ENCODE data around the gene TMEM9B.
"Not testable (repeated sequence)": the region's sequence is repeated elsewhere in the genome, so short reads cannot be mapped to it uniquely, and the experiment has no call there.

Gene TMEM9B

DNA sequence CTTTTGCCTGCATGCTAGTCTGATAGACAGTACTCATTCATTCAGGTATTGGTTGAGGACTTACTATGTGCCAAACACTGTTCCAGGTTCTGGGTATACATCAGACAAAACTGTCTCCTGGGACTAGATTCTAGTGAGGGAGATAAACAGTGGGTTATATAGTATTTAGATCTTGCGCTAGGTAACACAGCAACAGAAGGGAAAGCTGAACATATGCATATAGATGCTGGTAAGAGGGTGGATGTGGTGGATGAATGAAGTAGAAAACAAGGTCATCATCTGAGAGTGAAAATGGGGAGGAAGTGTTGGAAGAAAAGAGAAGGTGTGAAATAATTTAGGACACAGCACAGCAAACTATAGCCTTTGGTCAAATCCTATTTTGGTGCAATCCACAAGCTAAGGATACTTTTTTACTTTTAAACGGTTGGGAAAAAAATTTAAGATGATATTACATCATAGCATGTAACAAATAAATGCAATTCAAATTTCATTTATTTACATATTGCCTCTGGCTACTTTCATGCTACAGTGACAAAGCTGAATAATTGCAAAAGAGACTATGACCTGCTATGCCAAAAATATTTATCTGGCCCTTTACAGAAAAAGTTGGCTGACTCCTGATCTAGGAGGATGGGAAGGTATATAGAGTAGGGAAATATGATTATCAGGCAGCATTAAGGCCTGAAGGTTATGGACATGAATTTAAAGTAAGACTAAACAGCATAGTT lies 7.1 kb upstream of the TMEM9B start:
- no peak for DNase-seq

DNA sequence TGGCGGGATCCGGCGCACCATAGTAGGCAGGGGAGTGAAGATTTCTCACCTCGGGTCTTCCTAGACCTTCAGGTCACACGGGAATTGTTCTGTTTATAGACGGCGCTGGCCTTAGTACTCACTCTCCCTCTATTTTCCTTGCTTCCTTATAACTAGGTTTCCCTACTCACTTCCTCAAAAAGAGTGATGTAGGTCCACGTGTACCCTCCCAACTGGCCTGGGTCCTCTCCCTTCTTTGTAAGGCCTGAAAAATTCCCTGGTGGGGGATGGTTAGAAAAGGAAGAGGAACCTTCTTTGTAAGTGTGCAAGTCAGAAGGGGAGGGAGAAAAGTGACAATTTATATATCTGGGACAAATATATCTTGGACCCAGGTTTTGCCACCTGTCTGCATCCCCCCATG lies 2.9 kb upstream of the TMEM9B start:
- DNase-seq: no peak

DNA sequence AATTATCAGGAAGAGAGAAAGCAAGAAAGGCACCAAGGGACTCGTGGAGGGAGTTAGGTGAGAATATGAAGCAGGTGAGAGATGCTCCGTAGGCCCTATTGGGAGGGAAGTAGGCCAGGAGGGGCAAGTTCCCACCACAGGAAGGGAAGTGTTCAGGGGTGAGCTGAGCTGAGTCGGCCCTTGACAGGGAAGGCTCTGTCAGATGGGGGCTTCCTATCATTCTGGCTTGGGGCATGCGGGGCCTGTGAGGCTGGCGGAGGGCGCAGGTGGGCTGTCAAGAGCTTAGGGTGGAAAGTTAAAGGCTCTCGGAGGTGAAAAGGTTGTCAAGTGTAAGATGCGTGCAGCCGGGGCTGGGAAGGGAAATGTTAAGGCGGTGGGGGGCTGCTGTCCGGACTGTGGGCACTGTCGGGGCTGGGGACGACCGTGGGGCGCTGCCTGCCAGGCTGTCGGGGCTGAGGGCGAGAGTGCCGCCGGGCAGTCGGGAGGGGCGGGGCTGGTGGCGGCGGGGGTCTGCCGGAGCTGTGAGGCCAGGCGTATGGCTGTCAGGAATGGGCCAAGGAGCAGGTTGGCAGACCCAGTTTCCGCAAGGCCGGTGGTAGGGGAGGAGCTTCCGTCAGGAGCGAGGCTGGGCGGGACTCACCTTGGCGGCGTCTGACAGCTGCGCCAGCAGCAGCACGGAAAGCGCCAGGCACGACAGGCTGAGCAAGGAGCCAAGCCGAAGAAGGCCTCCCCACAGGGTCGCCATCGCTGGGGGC lies 496 bp downstream of the TMEM9B start:
- DNase-seq: peak; percentile 80

DNA sequence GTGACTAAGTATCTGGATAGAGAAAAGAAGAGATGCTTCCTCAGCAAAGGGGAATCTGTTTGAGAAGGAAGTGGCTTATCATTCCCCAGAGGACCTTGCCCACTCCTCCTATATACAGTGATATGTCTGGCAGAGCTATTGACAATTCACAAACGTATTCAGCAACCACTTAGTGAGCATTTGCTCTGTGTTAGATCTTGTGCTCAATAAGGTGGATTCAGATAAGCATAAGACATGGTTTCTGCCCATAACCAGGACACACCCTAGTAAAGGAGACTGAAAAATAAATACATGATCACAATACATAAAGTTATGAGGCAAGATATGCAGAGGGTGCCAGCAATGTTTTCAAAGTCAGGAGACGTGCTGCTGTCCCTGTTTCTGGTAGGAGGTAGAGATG lies 1.4 kb downstream of the TMEM9B start:
- no peak for DNase-seq

DNA sequence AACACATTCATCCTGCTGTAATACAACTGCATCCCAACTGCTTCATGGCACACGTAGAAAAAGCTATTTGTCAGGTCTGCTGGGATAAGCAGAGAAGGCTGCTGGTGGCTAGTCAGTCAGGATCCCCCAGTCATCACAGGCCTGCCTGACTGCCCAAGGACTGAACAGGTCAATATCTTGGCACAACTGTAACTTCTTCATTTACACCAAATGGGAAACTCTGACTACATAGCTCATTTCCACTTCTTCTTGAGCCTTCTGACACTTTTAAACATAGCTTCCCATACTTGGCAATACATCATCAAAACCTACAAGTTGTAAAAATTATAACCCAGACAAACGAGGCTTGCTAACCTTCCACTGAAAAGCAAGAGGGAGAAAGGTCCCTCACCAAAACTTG lies 2.8 kb downstream of the TMEM9B start:
- no peak for DNase-seq

DNA sequence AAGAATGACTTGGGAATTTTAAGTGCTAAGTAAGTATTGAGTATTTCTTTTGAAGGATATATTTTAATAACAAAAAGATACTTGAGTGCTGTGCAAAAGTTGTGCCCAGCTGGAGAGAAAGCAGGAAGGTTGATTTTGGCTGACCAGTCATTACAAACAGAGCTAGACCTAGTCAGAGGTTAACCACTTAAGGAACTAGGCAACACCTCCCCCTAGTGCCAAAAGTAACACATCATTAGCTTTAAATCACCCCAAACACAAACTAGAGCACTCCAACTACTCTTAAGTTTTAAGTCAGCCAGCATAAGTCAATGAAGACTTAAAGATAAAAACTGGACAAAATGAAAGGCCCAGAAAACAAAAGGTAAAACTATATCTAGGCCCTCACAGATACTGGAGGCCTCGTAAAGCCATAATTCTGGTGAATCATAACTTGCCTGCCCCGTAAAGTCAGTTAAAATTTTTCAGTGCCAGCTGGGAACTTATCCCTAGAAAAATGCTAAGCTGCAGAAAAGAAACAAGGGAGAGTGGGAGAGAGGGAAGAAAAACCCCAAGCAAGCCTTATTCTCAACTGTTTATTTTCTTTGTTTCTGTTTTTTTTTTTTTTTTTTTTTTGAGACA lies 4.6 kb downstream of the TMEM9B start:
- peak; percentile 31 for DNase-seq

DNA sequence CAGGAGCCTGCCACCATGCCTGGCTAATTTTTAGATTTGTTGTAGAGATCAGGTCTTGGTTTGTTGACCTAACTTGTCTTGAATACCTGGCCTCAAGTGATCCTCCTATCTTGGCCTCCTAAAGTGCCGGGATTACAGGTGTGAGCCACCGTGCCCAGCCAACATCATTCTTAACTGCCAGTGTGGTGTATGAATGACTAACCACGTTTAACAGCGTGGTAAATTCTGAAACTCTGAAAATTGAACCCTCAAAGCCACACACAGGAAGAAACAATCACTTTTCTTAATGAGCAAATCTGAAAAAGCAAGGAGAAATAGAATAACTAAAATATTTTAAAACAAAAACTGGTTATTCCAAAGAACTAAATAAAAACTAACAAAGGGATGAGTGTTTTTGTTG lies 7.4 kb downstream of the TMEM9B start:
- no peak for DNase-seq

DNA sequence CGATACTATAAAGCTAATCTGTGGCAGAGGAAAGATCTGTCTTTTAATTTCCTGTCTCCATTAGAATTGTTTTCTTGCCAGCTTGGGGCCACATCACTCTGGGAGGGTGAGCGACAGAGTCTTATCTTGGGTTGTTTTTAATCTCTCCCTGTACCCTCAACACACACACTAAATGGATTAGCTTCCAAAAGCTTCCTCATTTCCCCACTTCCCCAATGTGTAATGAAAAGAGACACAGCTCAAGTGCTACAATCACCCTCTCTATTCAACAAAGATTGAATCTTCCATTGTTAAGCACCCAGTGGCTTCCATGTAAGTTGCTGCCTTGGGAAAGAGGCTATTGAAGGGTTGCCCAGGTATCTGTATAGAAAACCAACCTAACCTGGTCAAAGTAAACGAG lies 15.4 kb downstream of the TMEM9B start:
- DNase-seq: no peak

DNA sequence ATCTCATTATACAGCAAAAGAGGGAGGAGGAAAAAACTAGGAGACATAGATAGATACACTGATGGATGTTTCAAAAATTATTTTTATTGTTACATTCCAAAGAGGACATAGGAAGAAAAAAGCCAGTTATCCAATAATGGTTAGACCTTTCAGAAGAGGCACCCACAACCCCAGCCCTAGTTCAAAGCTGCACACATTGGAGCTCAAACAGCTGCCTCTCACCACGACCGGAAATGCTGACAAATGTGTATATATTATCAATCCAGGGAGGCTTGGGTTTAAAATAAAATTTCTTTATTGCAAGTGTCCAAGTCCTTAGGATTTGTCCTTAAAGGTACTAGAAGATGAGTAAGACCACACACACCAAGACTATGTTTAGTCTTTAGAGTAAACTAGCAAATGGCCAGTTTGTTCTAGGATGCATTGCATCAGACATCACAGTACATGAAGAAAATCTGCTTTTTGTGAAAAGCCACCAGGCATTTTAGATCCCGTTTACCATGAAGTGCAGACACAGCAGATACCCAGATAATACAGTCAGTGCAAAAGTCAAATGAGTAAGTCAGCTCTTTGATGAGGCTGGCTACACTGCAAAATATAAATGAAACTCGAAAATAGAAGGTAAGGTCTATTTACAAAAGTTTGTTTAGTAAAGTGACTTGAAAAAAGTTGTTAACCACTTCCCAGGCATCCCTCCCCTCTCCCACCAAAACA lies 16.9 kb downstream of the TMEM9B start:
- DNase-seq: no peak

DNA sequence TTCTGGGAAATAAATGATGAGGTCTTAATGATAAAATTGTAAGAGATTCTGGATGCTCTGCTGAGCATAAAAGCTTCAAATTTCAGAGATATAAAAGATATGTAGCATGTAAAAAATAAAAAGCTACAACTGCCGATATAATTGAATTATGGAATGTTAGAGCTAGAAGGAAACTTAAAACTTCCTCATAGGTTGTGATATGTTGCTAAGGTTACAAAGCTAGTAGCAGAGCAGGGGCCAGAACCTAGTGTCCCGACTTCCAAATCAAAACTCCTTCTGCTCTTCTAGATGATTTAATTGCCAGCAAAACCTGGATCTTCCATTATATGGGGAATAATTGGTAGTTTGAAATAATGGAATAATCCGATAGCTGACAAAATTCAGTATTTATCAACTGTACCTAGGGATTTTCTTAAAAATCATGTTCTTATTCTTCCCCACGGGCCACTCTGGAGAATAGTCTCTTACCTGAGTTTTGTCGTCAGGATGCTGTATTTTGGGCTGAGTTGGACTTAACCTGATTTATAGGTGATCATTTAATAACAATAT lies 21.6 kb downstream of the TMEM9B start, which contains the start of gene ASCL3:
Gene ASCL3, minus strand, starts transcription at position 499 of the 549 bp plus-strand sequence. CDS start 4,855 bp downstream, outside the sequence.
- no peak for DNase-seq

DNA sequence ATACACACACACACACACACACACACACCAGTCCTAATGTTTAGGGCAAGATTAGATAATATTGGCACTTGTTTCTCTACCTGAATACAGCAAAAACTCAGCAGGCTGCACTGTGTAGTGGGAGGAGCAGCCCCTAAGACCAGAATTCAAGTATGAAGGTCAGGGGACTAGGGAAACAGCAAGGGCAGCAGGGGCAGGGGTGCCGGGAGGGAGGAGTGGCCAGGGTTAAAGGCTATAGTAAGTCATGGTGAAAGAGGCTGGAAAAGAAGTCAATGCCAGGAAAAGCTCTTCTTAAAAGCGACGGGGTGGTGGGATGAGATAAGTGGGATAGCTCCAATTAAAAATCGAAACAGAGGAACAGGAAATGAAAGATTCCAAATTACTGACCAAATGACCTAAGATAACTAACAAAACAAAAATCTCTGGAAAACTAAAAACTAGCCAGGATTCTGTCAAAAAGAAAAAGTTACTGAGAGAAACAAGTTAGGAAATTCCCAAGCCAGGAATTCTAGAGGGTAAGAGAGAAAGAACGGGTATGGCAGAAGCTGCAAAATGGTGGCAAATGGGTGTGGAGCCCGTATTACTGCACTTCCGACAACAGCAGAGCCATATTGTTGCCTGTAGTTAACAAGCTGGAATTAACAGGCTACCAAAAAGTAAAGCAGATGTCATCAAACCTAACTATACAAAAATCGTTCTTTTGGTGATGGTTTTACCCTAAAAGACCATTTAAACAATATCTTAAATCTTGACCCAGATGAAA lies 22.7 kb downstream of the TMEM9B start:
- DNase-seq: no peak

DNA sequence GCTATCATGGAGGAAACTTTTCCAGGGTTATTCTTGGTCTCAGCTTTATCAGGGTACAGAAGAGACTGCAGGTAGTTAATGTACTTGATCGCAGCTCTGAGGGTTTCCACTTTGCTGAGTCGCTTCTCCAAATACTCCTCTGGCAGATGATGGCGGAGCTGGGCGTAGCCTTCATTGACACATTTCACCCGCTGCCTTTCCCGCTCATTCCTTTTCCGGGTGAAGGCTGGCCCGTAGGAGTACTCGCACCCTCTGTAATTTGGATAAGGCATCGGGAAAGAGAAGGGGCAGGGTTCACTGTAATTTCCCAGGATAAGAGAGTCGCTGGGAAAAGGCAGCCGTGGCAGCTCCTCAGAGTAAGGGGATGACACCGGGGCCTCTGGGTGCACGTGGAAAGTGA lies 26.6 kb downstream of the TMEM9B start:
- DNase-seq: no peak

DNA sequence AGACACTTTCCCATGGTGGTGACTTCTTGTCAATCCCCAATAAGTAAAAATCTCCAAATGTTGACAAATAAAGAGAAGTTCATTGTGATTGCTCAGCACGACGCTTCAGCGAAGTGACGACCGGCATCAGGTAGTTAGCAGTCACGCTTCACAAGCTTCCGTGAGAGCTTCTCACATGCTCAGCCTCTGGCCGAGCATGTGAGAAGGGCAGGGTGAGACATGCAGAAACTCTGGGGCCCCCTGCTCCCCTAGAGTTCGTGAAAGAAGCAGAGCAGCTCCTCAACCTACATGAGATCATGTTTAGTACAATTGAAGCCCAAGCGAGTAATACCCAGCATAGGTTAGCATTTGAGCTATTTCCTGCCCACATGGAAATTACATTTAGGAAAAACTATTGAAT lies 27.1 kb downstream of the TMEM9B start:
- no peak for DNase-seq

DNA sequence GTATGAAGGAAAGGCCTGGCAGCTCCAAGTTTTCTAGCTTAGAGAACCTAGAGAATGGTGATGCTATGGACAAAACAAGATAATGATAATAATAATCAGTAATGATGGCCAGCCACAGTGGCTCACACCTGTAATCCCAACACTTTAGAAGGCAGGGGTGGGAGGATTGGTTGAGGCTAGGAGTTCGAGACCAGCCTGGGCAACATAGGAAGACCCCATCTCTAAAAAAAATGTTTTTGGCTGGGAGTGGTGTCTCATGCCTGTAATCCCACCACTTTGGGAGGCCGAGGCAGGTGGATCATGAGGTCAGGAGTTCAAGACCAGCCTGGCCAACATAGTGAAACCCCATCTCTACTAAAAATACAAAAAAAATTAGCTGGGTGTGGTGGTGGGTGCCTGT lies 28.5 kb downstream of the TMEM9B start:
- not testable (repeated sequence) for DNase-seq

DNA sequence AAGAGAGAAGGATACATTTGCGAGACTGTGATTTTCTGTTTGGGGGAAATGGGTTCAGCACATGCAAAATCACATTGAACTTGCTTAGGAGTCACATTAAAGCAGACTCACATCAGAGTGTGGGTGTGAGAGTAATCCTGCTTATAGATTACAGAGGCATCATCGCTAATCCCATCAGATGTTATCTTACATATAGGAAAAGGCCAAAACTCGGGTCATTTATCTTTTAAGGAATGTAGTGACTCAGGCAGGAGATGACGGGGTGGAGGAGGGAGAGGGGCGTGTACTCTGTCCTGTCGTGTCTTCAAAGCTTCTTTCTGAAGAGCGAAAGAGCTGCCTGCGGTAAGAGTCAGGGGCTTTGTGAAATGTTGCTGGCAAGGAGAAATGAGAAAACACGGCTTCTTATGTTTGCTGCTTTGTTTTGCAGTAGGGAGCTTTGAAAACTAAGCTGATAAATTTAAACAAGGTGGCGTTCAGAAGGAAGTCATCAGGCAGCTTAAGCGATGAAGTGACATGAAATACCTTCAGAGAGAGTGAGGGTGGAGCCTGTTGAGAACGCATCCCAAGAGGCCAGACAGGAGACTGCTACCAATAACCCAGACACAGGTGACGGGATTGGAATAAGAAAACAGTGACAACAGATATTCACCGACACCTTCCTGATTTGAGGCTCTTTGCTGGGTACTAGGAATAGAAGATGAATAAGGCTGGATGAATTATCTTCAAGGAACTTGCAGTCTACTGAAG lies 29.3 kb downstream of the TMEM9B start:
- DNase-seq: no peak

DNA sequence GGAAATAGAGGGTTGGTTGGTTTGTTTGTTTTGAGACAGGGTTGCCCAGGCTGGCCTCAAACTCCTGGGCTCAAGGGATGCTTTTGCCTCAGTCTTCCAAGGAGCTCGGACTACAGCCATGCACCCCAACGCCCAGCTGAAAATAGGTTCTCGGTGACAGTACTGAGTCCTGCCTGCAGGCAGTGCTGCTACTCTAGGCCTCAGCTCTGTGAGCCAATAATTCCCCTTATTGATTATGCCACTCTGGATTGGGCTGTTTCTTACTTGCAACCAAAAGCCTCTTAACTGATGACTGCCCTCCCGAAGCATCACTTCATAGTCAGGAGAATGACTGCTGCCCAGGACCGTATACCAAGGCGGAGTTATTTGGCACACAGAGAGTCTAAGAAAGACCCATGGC lies 30.3 kb downstream of the TMEM9B start:
- no peak for DNase-seq

DNA sequence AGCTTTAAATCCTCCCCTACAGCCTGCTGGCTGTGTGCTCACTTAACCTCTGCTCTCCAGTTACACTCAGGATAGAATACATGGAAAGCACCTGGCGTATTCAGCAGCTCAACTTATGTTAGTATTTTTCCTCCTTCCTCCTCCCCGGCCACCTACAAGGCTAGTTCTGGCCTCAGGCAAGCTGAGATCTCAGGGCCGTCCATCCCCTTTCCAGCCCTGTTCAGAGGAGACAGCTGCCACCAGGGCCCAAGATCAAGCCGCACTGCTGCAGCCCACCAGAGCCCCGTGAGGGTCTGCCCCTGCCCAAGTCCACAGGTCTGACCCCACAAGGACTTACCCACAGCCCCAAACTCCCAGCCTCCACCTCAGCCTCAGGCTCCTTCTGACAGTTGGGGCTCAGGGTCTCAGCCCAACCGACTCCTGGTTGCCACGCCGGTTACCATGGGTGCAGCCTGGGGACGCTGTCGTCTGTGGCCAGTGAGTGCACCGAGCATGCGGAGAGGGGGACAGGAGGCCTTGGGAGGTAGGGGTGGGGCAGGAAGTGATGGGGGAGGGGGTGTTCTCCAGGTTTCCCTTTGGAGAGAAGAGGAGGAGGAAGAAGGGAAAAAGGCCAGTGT lies 31.6 kb downstream of the TMEM9B start, which contains the start of gene C11orf16:
Gene C11orf16, minus strand, starts transcription at position 384 of the 617 bp plus-strand sequence. CDS start 639 bp downstream, outside the sequence.
- DNase-seq: no peak

DNA sequence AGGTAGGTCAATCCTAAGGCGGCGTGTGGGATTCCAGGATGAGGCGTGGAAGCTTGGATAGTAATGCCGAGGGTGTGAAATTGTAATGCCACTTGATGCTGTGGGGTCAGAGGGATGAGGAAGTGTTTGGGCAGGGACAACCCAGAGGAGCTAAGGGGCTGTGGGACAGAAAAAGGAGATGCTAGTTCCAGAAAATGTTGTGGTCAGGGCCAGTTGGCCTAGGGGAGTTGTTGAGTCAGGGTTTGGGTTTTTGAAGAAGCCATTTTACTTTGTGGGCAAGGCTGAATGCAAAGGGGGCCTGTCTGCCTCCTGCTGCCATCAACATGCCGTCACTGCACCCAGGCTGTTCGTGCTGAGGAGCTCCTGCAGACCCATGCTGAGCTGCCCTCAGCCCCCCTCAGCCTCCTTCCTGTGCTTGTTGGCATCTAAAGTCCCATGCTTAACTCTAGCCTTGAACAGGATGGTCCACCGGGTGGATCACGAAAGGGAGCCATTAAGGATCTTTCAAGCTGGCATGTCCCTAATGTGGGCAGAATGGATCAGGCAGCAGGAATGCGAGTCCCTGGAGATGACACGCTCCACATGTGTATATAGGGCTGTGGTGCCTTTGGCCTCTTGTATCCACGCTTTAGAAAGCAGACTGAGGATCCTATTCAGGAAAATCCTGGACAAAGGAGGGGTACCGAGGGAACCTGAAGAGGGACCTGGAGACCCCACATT lies 33.6 kb downstream of the TMEM9B start:
- no peak for DNase-seq

DNA sequence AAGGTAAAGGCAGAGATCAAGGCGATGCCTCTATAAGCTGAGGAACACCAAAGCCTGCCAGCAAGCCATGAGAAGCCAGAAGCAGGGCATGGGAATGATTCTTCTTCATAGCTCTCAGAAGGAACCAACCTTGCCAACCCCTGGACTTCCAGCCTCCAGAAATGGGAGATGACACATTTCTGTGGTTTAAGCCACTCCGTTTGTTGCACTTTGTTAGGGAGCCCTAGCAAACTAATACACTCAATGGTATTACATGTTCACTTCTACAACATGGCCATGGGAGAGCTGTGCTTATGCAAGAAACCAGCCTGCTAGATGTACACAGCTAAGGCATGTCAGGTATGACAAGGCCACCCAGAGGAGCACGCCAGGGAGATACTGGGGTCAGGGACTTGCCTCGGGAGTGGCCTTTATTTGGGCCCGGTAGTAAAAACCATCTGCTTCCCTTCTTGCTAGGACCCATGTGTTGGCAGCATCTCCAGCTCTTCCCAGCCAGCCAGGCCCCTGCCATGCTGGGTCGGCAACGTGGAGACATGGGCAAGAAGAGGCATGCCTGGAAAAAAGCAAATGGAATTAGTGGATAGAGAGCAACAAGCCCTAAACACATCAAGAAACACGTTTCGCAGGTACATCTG lies 35.1 kb downstream of the TMEM9B start:
- no peak for DNase-seq

DNA sequence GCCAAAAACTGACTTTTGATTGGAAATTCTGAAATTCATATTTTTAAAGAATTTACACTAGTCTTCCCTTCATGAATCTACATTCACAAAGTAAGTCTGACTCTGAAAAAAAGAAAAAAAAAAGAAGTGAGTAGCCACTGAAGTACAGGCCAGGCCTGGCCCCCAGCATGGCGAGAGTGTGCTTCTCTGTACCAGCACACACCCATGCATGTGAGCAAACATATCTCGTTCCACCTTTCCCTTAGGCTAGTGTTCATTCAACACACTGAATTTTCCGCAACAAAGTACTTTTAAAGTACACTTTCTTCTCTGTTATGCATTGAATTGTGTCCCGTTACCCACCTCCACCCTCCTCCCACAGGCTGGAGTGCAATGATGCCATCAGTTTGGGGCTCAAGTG lies 36.0 kb downstream of the TMEM9B start:
- DNase-seq: no peak

Data from stimulated activated CD4-positive, alpha-beta T cell treated with anti-CD3 and anti-CD28 coated beads, Interleukin-4, amount 100 ng/mL, for 24 hours (primary cell).